Ovary (tissue), 9 donors: ENCODE results near the gene TCERG1L. TPM values are rescaled to one million over a fixed set of nuclear protein-coding genes. Genes with fewer than 3 reads are reported as not detected.

Experiments
- DNase-seq, 5 donors: peaks; one replicate each; pipeline ENCODE4 v3.0.0-alpha.2; 2019 to 2020
- H3K27ac ChIP-seq, 2 donors: fragments of 200-600 bp; one replicate each; pipeline versions ENCODE4 v1.5.1 to v1.8.0; 2019 to 2022
- H3K27me3 ChIP-seq: fragments of 200-600 bp; one replicate; pipeline ENCODE4 v1.8.0; 2022
- H3K36me3 ChIP-seq: fragments of 200-600 bp; sonication (generic); one replicate; pipeline ENCODE4 v1.5.1; 2019
- H3K4me1 ChIP-seq: one replicate; pipeline ENCODE4 v1.8.1; 2013; ENCODE audit warnings: mild to moderate bottlenecking, moderate library complexity; ENCODE audit not compliant: insufficient read depth
- H3K4me3 ChIP-seq: fragments of 200-600 bp; sonication (generic); one replicate; pipeline ENCODE4 v1.5.1; 2017
- H3K9me3 ChIP-seq, 2 donors: fragments of 200-600 bp in 1 of 2; sonication (generic) in 1 of 2; one replicate each; pipeline versions ENCODE4 v1.5.1 to v1.8.1; 2013 to 2019; ENCODE audit warnings: mild to moderate bottlenecking in 1 of 2, moderate library complexity in 1 of 2
- EP300 ChIP-seq: sonication (generic); formaldehyde crosslinking; IDR thresholded peaks from one replicate; pipeline ENCODE4 v1.6.1; 2017; ENCODE audit warnings: antibody characterized with exemption
- POLR2A ChIP-seq: fragments of 450-650 bp; IDR thresholded peaks from one replicate; pipeline ENCODE4 v1.6.1; 2017; ENCODE audit warnings: antibody characterized with exemption, mild to moderate bottlenecking, moderate library complexity
- whole genome bisulfite sequencing, 3 donors: extraction: QIAGEN DNeasy Blood & Tissue Kit in 1 of 3; methylation state at CpG; one replicate each; pipeline versions ENCODE4 v1.1.5 to v1.1.7; 2013 to 2017; 5-methylcytosine and 5-hydroxymethylcytosine counted together
- intact Hi-C, 4 donors: fragments of 100-400 bp; cut with DNase I; formaldehyde crosslinking; loops; one replicate each; pipeline versions ENCODE4 v1.11.0 to v1.15.1; 2022 to 2023
- polyA plus RNA-seq, 2 donors: library from polyadenylated mRNA; stranded (reverse); fragments of 200-250 nt in 1 of 2; fragments of 350-450 nt in 1 of 2; fragmentation: Illumina TruSeq in 1 of 2; extraction: RNeasy Lipid Tissue Mini Kit (QIAGEN cat#74804) in 1 of 2; gene quantifications; one replicate each; pipeline ENCODE4 v1.2.3, GENCODE V29; 2013 to 2014
- total RNA-seq, 7 donors: library from RNA; depleted of rRNA in 2 of 7; stranded (reverse); fragments of >200 nt in 2 of 7; fragmentation: NEBNext Ultra II Directional in 3 of 7; extraction: Animal tissue kit (Norgen Biotek cat#: 25700) in 3 of 7; gene quantifications; one replicate each; pipeline versions ENCODE4 v1.1.0 to v1.2.4, GENCODE V29; 2016 to 2023
- TF ChIP-seq, protein P1 (sequence below), 3 donors: fragments of 450-650 bp in 2 of 3; fragments of 200-600 bp in 1 of 3; IDR thresholded peaks; one replicate each; pipeline versions ENCODE4 v1.5.1 to v1.8.0; 2016 to 2022; ENCODE audit warnings: antibody characterized with exemption in 3 of 3, mild to moderate bottlenecking in 1 of 3
- donor health status: DM: no; HTN: no; CAD: no; lungs with moderate emphysema.
- donor health status: DM: no; HTN: no; CAD: no.
- donor health status: Bipolar disorder and iron deficiency.
- donor health status: DM: yes; HTN: yes; CAD: no.
- donor health status: DM: no; HTN: no; CAD: no.
- donor health status: DM: yes; HTN: yes; CAD: no.

TCERG1L gene
- total and polyA plus RNA-seq, 9 donors, result 1.1 to 8.0 (median 1.8) TPM

DNA sequence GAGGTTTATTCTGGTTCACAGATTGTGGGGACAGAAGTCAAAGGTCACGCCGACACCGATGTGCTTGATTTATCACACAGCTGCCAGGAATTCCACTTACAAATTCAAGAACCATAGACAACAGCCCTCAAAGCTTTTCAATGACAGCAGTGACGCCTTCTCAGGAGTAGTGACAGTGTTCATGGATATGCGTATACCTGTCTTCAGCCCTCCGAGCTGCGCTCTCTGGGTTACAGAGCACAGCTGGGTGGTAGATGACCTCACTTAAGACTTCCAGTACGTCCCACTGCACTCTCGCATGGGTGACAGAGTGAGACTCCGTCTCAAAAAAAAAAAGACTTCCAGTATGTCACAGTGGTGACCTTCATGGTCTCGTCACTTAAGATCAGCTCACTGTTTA lies 108.5 kb downstream of the TCERG1L start:
- peak in 1 of 5 donors; percentile 1 for DNase-seq
- intact Hi-C loops, result no loop called here
- 89 to 90% (median 89%) methylated on average over 11 of the region's 11 CpGs for WGBS, 3 donors

DNA sequence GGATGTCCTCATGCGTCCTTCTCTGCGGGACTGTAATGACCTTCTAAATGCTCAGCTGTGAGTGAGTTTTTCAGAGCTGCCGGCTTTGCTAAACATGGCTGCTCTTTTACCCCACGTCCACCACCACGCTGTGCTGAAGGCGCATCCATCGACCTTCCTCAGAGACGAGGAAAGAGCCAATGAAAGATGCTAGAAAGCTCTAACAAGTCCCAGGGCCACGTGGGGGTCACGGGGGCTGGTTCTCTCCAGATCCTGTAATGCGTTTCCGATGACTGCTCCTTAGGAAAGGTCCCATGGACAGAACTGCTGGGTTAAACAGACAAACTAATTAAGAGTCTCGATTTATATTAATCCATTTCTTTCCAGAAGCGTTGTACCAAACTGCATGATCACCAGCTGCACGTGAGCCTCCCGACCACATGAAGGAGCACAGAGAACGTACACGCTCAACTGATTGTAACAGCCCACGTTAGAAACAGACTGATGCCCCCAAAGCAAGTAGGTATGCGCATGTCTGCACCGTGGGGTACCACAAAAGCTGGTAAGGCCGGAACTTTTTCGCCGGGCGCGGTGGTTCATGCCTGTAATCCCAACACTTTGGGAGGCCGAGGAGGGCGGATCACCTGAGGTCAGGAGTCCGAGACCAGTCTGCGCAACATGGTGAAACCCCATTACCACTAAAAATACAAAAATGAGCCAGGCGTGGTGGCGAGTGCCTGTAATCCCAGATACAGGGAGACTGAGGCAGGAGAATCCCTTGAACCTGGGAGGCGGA lies 109.6 kb downstream of the TCERG1L start:
- peak in 2 of 5 donors; percentile 3 to 19 for DNase-seq
- Histone ChIP-seq H3K27ac (no peak overlapping the region), H3K27me3 (no peaks in the 10 kb centered on the region), H3K9me3 (no peaks in the 10 kb centered on the region), H3K36me3 (no peaks in the 10 kb centered on the region), H3K4me1 (no peaks in the 10 kb centered on the region), H3K4me3 (no peak overlapping the region)
- no peak for TF ChIP-seq POLR2A
- 95 to 96% (median 95%) methylated on average over 33 of the region's 33 CpGs for WGBS, 3 donors
- intact Hi-C loops, result no loop called here

More for the DNA sequence above, 108.5 kb downstream of the TCERG1L start:
- H3K27me3 ChIP-seq, result no peaks in the 10 kb centered on the region
- no peaks in the 10 kb centered on the region for H3K9me3 ChIP-seq
- no peak for TF ChIP-seq POLR2A
- no peaks in the 10 kb centered on the region for H3K4me1 ChIP-seq
- H3K27ac ChIP-seq, result no peak overlapping the region
- no peak overlapping the region for H3K4me3 ChIP-seq
- H3K36me3 ChIP-seq, result no peaks in the 10 kb centered on the region

DNA sequence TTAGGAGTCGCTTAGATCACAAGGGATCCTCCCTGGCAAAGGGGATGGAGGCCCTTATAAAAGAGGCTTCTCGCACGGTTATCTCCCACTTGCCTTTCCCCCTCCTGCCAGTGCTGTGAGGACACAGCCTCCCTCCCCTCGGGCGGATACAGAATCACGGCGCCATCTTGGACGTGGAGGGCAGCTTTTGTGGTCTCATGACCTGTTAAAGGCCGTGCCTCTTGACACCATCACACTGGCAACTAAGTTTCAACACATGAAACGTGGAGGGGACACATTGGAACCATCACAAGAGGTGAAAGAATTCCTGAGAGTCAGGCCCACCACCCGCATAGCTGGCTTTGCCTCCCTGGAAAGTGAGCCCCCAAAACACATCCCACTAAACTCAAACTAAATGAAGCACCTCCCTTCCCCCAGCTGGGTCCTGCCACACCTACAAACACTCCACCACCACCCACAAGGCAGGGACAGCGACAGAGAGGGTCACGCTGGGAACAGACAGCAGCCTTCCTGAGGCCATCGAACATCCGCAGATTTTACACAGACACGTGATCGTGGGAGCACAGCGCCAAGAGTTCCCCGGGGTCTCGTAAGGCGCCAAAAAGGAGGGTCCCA lies 110.6 kb downstream of the TCERG1L start:
- H3K9me3 ChIP-seq, result no peaks in the 10 kb centered on the region
- no peak overlapping the region for H3K27ac ChIP-seq
- 85 to 90% (median 87%) methylated on average over 21 of the region's 21 CpGs for WGBS, 3 donors
- H3K4me3 ChIP-seq, result no peak overlapping the region
- H3K36me3 ChIP-seq, result no peaks in the 10 kb centered on the region
- DNase-seq, result peak in 2 of 5 donors; percentile 3 to 7
- H3K27me3 ChIP-seq, result no peaks in the 10 kb centered on the region
- TF ChIP-seq POLR2A, result no peak
- TF ChIP-seq EP300, result no peak
- TF ChIP-seq, protein P1, sequence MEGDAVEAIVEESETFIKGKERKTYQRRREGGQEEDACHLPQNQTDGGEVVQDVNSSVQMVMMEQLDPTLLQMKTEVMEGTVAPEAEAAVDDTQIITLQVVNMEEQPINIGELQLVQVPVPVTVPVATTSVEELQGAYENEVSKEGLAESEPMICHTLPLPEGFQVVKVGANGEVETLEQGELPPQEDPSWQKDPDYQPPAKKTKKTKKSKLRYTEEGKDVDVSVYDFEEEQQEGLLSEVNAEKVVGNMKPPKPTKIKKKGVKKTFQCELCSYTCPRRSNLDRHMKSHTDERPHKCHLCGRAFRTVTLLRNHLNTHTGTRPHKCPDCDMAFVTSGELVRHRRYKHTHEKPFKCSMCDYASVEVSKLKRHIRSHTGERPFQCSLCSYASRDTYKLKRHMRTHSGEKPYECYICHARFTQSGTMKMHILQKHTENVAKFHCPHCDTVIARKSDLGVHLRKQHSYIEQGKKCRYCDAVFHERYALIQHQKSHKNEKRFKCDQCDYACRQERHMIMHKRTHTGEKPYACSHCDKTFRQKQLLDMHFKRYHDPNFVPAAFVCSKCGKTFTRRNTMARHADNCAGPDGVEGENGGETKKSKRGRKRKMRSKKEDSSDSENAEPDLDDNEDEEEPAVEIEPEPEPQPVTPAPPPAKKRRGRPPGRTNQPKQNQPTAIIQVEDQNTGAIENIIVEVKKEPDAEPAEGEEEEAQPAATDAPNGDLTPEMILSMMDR (IDR thresholded peaks at IDR 0.05), result no peak
- intact Hi-C loops, result no loop called here
- no peaks in the 10 kb centered on the region for H3K4me1 ChIP-seq

DNA sequence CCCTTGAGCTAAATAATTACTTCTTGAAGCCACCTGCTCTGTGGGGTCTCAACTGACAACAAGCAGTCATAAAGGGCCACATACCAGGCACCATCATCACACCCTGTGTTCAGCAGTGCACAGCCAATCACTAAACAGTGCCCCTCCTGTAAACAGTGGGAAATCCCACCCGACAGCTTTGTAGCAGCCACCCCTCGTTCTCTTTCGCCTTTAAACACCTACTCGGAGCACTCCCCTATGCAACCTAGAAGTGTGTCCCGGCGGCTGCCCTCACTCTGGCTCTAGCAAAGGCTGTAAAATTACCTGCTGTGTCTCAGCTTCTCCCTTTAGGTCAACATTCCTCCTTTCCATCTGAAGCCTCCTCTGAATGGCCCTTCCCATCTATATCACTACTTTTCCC lies 111.9 kb downstream of the TCERG1L start:
- WGBS, 3 donors, result 59 to 76% (median 73%) methylated on average over 6 of the region's 6 CpGs
- Histone ChIP-seq H3K4me1 (no peaks in the 10 kb centered on the region), H3K4me3 (no peak overlapping the region), H3K27me3 (no peaks in the 10 kb centered on the region), H3K9me3 (no peaks in the 10 kb centered on the region), H3K27ac (no peak overlapping the region), H3K36me3 (no peaks in the 10 kb centered on the region)
- intact Hi-C loops, result loop anchor here in 1 of 4 donors (5.0 kb wide), 1 partner anchor 1922 kb away; no protein-coding TSS in a partner anchor
- DNase-seq, result peak in 2 of 5 donors; percentile 0 to 10
- TF ChIP-seq POLR2A (no peak), EP300 (no peak)
- TF ChIP-seq, protein P1 (IDR thresholded peaks at IDR 0.05), result no peak

DNA sequence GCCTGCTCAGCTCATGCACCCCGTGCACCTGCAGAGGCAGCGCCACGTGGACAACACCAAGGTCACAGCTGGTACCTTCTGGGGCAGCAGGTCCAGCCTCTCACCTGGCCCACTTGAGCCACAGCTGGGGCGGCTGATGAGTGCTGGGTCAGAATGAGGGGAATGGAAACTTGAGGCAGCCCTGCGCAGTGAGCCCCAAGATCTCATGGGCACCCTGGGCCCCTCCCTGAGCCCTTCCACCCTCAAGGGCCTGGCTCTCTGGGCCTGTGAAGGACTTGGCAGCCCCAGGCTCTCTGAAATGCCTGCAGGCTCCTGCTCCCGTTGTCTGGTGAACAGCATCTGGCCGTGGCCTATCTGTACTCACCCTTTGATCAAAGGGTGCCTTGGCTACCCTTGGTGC lies 112.7 kb downstream of the TCERG1L start:
- Histone ChIP-seq H3K36me3 (no peaks in the 10 kb centered on the region), H3K9me3 (no peaks in the 10 kb centered on the region), H3K4me3 (no peak overlapping the region), H3K4me1 (no peaks in the 10 kb centered on the region), H3K27me3 (no peaks in the 10 kb centered on the region), H3K27ac (no peak overlapping the region)
- TF ChIP-seq, protein P1 (IDR thresholded peaks at IDR 0.05), result no peak
- no peak for TF ChIP-seq POLR2A
- WGBS, 3 donors, result 75 to 92% (median 78%) methylated on average over 6 to 7 of the region's 7 CpGs
- intact Hi-C loops, result loop anchor here in 1 of 4 donors (5.0 kb wide), 1 partner anchor 1922 kb away; no protein-coding TSS in a partner anchor
- peak in 2 of 5 donors; percentile 3 to 21 for DNase-seq
